K562 (cell line): ENCODE measurements around the gene PNMA8B. TPM values are rescaled to one million over a fixed set of nuclear protein-coding genes. Genes with fewer than 3 reads are reported as not detected.

Source experiments
- GTF2A2 ChIP-seq: IDR thresholded peaks from 2 replicates; pipeline ENCODE4 v1.6.1; 2016; ENCODE audit warnings: mild to moderate bottlenecking, missing genetic modification characterization, missing compliant biosample characterization
- HIVEP1 ChIP-seq: fragments of 250-450 bp; sonication (Bioruptor Pico); IDR thresholded peaks from 2 replicates; pipeline ENCODE4 v1.4.0; 2020; ENCODE audit warnings: mild to moderate bottlenecking
- STAG1 ChIP-seq: sonication (generic); formaldehyde crosslinking; IDR thresholded peaks from 2 replicates; pipeline ENCODE4 v1.5.0; 2020; ENCODE audit warnings: missing genetic modification reagents, borderline replicate concordance
- STAT6 ChIP-seq: sonication (generic); formaldehyde crosslinking; IDR thresholded peaks from 2 replicates; pipeline ENCODE4 v1.8.1; 2023; ENCODE audit warnings: mild to moderate bottlenecking, missing genetic modification reagents
- ZBTB7A ChIP-seq: IDR thresholded peaks from 2 replicates; pipeline ENCODE4 v1.6.1; 2011; ENCODE audit warnings: low read depth, mild to moderate bottlenecking, low read length, moderate library complexity, borderline replicate concordance; ENCODE audit not compliant: control insufficient read depth
- ZNF263 ChIP-seq: sonication (generic); formaldehyde crosslinking; IDR thresholded peaks from 2 replicates; pipeline ENCODE4 v1.8.0; 2022; ENCODE audit warnings: mild to moderate bottlenecking, missing genetic modification reagents, borderline replicate concordance
- ZNF584 ChIP-seq: fragments of 200-800 bp; sonication (Bioruptor generic); IDR thresholded peaks from 2 replicates; pipeline ENCODE4 v1.6.1; 2016; ENCODE audit warnings: low read depth, mild to moderate bottlenecking, missing genetic modification characterization, missing compliant biosample characterization
- ZNF589 ChIP-seq: fragments of 200-800 bp; sonication (Bioruptor generic); IDR thresholded peaks from 2 replicates; pipeline ENCODE4 v1.6.1; 2016; ENCODE audit warnings: low read depth, missing genetic modification characterization, missing compliant biosample characterization
- polyA plus RNA-seq, 8 experiments: library from polyadenylated mRNA; depleted of rRNA in 4 of 8; stranded (reverse) in 5 of 8; unstranded in 3 of 8; fragments of >200 nt; fragmentation: Nextera tagmentation in 2 of 8; fragmentation: Illumina TruSeq in 1 of 8; extraction: Ambion mirVana in 2 of 8; extraction: Trizol in 1 of 8; gene quantifications; 2 replicates each; pipeline versions ENCODE4 v1.2.1 to v1.2.3, GENCODE V29; 2011 to 2014; ENCODE audit warnings: inconsistent platforms in 1 of 8, missing spikeins in 1 of 8
- total RNA-seq, 7 experiments: library from RNA; depleted of rRNA in 6 of 7; stranded (reverse); fragments of >200 nt in 6 of 7; fragmentation: Illumina TruSeq in 2 of 7; extraction: Trizol in 2 of 7; gene quantifications; 2 replicates each; pipeline versions ENCODE4 v1.2.1 to v1.2.3, GENCODE V29; 2011 to 2021; ENCODE audit warnings: low replicate concordance in 1 of 7
- TF ChIP-seq, protein P1 (sequence below): fragments of 200-400 bp; formaldehyde crosslinking; IDR thresholded peaks from 2 replicates; pipeline ENCODE4 v1.6.1; 2017; ENCODE audit warnings: mild to moderate bottlenecking, low read depth, low read length, moderate library complexity
- TF ChIP-seq, protein P2 (sequence below): IDR thresholded peaks from 3 replicates; pipeline ENCODE4 v1.6.1; 2011; ENCODE audit warnings: borderline replicate concordance, mild to moderate bottlenecking; ENCODE audit not compliant: insufficient read length, insufficient read depth

PNMA8B gene
- total and polyA plus RNA-seq, 9 of the 15 experiments (the other 6 are each of a cell fraction or from before 2014, with no cell fraction given), result not detected

DNA sequence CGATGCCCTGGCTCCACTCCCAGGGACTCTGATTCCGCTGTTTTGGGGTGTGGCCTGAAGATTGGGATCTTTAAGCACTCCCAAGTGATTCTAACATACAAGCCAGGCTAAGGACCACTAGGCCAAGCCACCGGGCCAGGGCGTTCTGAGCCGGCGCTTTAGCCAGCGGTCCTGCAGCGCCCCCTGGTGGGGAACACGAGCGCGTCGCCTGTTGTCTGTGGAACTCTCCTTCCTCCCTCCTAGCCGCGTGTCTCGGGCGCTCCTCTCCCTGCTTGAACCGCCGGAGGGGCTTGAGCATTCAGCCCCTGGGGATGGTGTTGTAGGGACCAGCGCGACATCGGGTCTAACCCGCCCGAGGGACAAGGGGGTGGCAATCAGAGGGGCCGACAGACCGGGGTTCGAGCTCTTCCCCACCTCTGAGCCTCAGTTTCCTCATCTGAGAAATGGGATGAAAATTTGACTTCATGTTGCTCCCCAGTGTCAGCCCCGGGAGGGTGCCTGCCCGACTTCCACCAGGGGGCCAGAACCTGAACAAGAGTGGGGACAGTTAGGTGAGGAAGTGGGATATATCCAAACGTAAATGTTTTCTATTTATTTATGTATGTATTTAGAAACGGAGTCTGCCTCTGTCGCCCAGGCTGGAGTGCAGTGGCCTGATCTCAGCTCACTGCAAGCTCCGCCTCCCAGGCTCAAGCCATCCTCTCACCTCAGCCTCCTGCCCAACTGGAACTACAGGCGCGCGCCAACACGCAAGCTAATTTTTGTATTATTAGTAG, 18.0 kb upstream of the PNMA8B start (continued):
- TF ChIP-seq, protein P1, sequence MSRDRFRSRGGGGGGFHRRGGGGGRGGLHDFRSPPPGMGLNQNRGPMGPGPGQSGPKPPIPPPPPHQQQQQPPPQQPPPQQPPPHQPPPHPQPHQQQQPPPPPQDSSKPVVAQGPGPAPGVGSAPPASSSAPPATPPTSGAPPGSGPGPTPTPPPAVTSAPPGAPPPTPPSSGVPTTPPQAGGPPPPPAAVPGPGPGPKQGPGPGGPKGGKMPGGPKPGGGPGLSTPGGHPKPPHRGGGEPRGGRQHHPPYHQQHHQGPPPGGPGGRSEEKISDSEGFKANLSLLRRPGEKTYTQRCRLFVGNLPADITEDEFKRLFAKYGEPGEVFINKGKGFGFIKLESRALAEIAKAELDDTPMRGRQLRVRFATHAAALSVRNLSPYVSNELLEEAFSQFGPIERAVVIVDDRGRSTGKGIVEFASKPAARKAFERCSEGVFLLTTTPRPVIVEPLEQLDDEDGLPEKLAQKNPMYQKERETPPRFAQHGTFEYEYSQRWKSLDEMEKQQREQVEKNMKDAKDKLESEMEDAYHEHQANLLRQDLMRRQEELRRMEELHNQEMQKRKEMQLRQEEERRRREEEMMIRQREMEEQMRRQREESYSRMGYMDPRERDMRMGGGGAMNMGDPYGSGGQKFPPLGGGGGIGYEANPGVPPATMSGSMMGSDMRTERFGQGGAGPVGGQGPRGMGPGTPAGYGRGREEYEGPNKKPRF, result no peak
- TF ChIP-seq, protein P2, sequence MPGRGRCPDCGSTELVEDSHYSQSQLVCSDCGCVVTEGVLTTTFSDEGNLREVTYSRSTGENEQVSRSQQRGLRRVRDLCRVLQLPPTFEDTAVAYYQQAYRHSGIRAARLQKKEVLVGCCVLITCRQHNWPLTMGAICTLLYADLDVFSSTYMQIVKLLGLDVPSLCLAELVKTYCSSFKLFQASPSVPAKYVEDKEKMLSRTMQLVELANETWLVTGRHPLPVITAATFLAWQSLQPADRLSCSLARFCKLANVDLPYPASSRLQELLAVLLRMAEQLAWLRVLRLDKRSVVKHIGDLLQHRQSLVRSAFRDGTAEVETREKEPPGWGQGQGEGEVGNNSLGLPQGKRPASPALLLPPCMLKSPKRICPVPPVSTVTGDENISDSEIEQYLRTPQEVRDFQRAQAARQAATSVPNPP, result no peak
- TF ChIP-seq STAT6 (CRISPR knock-in tag), result no peak
- no peak for TF ChIP-seq ZNF589 (CRISPR knock-in tag)
- TF ChIP-seq ZNF263 (CRISPR knock-in tag), result peak; percentile 100
- TF ChIP-seq GTF2A2, result no peak
- no peak for TF ChIP-seq ZNF584 (CRISPR knock-in tag)
- peak; percentile 29; the same call in 1 of the 2 replicates for TF ChIP-seq ZBTB7A
- peak; percentile 96 for TF ChIP-seq STAG1
- TF ChIP-seq HIVEP1 (CRISPR knock-in tag), result no peak
